Osteoblast (primary cell): ENCODE data around the gene ARHGEF40. TPM values are rescaled to one million over a fixed set of nuclear protein-coding genes. Genes with fewer than 3 reads are reported as not detected.
A peak's percentile ranks its signal among the peaks of the same experiment; 100 is the strongest.
"Not testable (repeated sequence)": the region's sequence is repeated elsewhere in the genome, so short reads cannot be mapped to it uniquely, and the experiment has no call there.

Experiments used
- DNase-seq: peaks from one replicate; pipeline ENCODE4 v3.0.0; 2011; ENCODE audit warnings: low spot score, mixed read lengths; ENCODE audit not compliant: insufficient read length; ENCODE audit errors: missing footprints
- H2AFZ ChIP-seq: 2 replicates; pipeline ENCODE4 v1.6.0; 2011; ENCODE audit warnings: mild to moderate bottlenecking, low read length
- H3K27ac ChIP-seq: 2 replicates; pipeline ENCODE4 v1.5.1; 2011; ENCODE audit warnings: mild to moderate bottlenecking, low read depth, low read length, moderate library complexity
- H3K27me3 ChIP-seq: 2 replicates; pipeline ENCODE4 v1.6.0; 2012; ENCODE audit warnings: mild to moderate bottlenecking, control low read depth, inconsistent platforms, low read length, moderate library complexity; ENCODE audit not compliant: insufficient read depth
- H3K36me3 ChIP-seq: 2 replicates; pipeline ENCODE4 v1.5.1; 2011; ENCODE audit warnings: mild to moderate bottlenecking, low read length, control low read depth, moderate library complexity; ENCODE audit not compliant: insufficient read depth
- H3K4me1 ChIP-seq: 2 replicates; pipeline ENCODE4 v1.5.1; 2011; ENCODE audit warnings: mild to moderate bottlenecking, low read length, control low read depth, moderate library complexity; ENCODE audit not compliant: insufficient read depth
- H3K4me2 ChIP-seq: 2 replicates; pipeline ENCODE4 v1.6.0; 2011; ENCODE audit warnings: mild to moderate bottlenecking, low read length; ENCODE audit not compliant: insufficient read depth
- H3K4me3 ChIP-seq: fragments of 200-600 bp; sonication (generic); 3 replicates; pipeline ENCODE4 v1.5.1; 2012; ENCODE audit warnings: mild to moderate bottlenecking, low read length, inconsistent platforms; ENCODE audit not compliant: insufficient read depth
- H3K79me2 ChIP-seq: 2 replicates; pipeline ENCODE4 v1.6.0; 2012; ENCODE audit warnings: mild to moderate bottlenecking, low read length, control low read depth, inconsistent platforms; ENCODE audit not compliant: insufficient read depth
- H3K9me3 ChIP-seq: 2 replicates; pipeline ENCODE4 v1.5.1; 2011; ENCODE audit warnings: low read depth, low read length, control low read depth
- H4K20me1 ChIP-seq: 2 replicates; pipeline ENCODE4 v1.6.0; 2012; ENCODE audit warnings: mild to moderate bottlenecking, low read length, control low read depth; ENCODE audit not compliant: insufficient read depth
- total RNA-seq: library from RNA; depleted of rRNA; stranded (reverse); fragments of >200 nt; gene quantifications from 2 replicates; pipeline ENCODE4 v1.2.3, GENCODE V29; 2012
- TF ChIP-seq, protein P1 (sequence below): IDR thresholded peaks from 2 replicates; pipeline ENCODE4 v1.5.1; 2011; ENCODE audit warnings: mild to moderate bottlenecking, low read depth, low read length, moderate library complexity; ENCODE audit errors: extremely low read depth

The ARHGEF40 gene
- total RNA-seq, 1 donor, result 33.3 TPM

DNA sequence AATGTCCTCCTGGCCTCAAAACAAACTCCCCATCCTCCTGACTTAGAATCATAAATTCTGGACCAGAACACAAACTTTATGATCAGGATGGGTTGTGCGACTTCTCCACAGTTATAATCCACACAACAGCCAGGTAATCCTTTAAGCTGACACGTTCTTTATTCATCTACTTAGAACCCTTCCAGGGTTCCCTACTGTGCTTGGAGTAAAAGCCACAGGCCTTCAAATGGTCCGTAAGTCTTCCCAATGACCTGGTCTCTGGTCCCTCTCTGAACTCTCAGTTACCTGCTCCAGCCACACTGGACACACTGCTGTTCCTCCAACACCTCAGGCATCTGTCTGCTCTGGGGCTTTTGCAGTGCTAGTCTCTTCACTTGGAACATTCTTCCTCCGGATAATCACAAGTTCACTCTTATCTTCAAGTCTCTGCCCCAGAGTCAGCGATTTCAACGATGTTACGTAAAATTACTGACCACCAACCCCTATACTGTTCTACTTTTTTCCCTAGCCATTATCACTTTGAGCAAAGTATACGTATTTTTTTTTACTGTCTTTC lies 29.7 kb upstream of the ARHGEF40 start:
- H3K4me1 ChIP-seq, result peaks cover 12% of the 10 kb centered on the region
- no peak overlapping the region for H3K4me2 ChIP-seq
- TF ChIP-seq, protein P1, sequence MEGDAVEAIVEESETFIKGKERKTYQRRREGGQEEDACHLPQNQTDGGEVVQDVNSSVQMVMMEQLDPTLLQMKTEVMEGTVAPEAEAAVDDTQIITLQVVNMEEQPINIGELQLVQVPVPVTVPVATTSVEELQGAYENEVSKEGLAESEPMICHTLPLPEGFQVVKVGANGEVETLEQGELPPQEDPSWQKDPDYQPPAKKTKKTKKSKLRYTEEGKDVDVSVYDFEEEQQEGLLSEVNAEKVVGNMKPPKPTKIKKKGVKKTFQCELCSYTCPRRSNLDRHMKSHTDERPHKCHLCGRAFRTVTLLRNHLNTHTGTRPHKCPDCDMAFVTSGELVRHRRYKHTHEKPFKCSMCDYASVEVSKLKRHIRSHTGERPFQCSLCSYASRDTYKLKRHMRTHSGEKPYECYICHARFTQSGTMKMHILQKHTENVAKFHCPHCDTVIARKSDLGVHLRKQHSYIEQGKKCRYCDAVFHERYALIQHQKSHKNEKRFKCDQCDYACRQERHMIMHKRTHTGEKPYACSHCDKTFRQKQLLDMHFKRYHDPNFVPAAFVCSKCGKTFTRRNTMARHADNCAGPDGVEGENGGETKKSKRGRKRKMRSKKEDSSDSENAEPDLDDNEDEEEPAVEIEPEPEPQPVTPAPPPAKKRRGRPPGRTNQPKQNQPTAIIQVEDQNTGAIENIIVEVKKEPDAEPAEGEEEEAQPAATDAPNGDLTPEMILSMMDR, result no peak
- no peak overlapping the region for H2AFZ ChIP-seq
- no peaks in the 10 kb centered on the region for H3K9me3 ChIP-seq
- DNase-seq, result no peak
- no peaks in the 10 kb centered on the region for H3K36me3 ChIP-seq
- no peaks in the 10 kb centered on the region for H4K20me1 ChIP-seq
- no peak overlapping the region for H3K4me3 ChIP-seq
- H3K27me3 ChIP-seq, result peaks cover 17% of the 10 kb centered on the region
- H3K27ac ChIP-seq, result no peak overlapping the region
- no peaks in the 10 kb centered on the region for H3K79me2 ChIP-seq

DNA sequence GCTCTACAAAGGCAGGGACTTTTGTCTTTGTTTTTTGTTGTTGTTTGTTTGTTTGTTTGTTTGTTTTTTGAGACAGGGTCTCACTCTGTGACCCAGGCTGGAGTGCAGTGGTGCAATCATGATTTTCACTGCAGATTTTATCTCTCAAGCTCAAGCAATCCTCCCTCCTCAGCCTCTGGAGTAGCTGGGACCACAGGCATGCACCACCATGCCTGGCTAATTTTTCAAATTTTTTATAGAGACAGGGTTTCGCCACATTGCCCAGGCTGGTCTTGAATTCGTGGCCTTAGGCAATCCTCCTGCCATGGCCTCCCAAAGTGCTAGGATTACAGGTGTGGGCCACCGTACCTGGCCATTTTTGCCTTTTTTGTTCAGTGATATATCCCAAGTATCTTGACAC lies 29.2 kb upstream of the ARHGEF40 start:
- not testable (repeated sequence) for H2AFZ ChIP-seq, DNase-seq, H3K27ac ChIP-seq, H3K9me3 ChIP-seq, H3K36me3 ChIP-seq, H4K20me1 ChIP-seq, H3K79me2 ChIP-seq, H3K4me3 ChIP-seq, H3K4me2 ChIP-seq
- H3K27me3 ChIP-seq, result peaks cover 13% of the 10 kb centered on the region
- H3K4me1 ChIP-seq, result peaks cover 12% of the 10 kb centered on the region

DNA sequence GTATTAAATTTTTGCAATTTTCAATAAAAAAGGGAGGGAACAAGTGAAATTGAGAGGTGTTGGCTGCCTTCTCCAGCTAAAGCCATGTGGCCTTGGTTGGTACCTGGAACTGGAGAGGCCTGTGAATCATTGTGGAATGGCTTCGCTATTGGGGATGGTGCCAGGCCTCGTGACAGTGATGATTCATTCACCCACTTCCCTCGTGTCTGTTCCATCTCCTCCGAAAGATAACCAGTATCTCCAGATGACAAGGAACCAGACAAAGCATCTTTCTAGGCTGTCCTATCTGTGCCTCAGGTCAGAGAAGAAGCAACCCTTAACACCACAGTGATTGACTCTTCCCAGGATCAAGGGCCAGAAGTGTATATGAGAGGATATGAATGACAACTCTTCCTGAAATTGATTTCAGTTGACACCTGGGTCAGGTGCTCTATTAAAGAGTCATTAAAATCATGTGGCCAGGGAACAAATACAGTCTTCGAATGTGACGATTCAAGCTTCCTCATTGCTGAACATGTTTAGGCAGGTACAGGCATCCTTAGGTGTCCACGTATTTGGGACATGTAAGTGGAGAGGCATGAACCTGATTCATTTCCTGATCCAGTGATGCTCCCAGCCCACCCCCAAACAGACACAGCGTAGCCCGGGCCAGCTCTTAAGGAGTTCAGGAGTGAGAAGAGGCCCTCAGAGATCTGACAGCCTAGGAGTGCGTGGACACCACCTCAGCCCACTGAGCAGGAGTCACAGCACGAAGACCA lies 28.2 kb upstream of the ARHGEF40 start, which contains the start of gene RNASE7:
Gene RNASE7, plus strand, starts transcription at position 687 of the 758 bp plus-strand sequence. CDS start 631 bp downstream, outside the sequence.
- H3K27ac ChIP-seq, result no peak within 1 kb of the TSS
- H3K4me2 ChIP-seq, result no peak within 1 kb of the TSS
- no peaks in the 10 kb centered on the region for H3K79me2 ChIP-seq
- H4K20me1 ChIP-seq, result no peaks in the 10 kb centered on the region
- TF ChIP-seq, protein P1, result no peak
- H3K27me3 ChIP-seq, result peaks cover 11% of the 10 kb centered on the region
- DNase-seq, result peak; percentile 29
- no peak within 1 kb of the TSS for H3K4me3 ChIP-seq
- peaks cover 12% of the 10 kb centered on the region for H3K4me1 ChIP-seq
- H3K36me3 ChIP-seq, result no peaks in the 10 kb centered on the region
- no peaks in the 10 kb centered on the region for H3K9me3 ChIP-seq
- H2AFZ ChIP-seq, result no peak within 1 kb of the TSS

DNA sequence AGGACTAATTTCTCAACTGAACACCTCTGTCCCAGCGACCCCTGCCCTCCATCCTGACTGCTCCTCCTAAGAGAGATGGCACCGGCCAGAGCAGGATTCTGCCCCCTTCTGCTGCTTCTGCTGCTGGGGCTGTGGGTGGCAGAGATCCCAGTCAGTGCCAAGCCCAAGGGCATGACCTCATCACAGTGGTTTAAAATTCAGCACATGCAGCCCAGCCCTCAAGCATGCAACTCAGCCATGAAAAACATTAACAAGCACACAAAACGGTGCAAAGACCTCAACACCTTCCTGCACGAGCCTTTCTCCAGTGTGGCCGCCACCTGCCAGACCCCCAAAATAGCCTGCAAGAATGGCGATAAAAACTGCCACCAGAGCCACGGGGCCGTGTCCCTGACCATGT lies 27.2 kb upstream of the ARHGEF40 start:
- Histone ChIP-seq H3K27ac (no peak overlapping the region), H3K36me3 (no peaks in the 10 kb centered on the region), H3K9me3 (no peaks in the 10 kb centered on the region), H4K20me1 (no peaks in the 10 kb centered on the region), H3K4me2 (no peak overlapping the region), H2AFZ (no peak overlapping the region), H3K4me3 (no peak overlapping the region), H3K27me3 (peaks cover 11% of the 10 kb centered on the region), H3K4me1 (peaks cover 17% of the 10 kb centered on the region), H3K79me2 (no peaks in the 10 kb centered on the region)
- DNase-seq, result no peak
- TF ChIP-seq, protein P1, result no peak
